ENCODE data around the gene CBFB.

Gene CBFB

GRCh38 chr16:67150047-67150832 is 121.3 kb downstream of the CBFB start:
- peak overlapping the region; percentile 75 for H3K4me3 ChIP-seq
- peak overlapping the region; percentile 87 to 91 for H3K27ac ChIP-seq
- peak; percentile 75 for DNase-seq (ENCODE audit: low spot score)
- TF ChIP-seq, protein P1, sequence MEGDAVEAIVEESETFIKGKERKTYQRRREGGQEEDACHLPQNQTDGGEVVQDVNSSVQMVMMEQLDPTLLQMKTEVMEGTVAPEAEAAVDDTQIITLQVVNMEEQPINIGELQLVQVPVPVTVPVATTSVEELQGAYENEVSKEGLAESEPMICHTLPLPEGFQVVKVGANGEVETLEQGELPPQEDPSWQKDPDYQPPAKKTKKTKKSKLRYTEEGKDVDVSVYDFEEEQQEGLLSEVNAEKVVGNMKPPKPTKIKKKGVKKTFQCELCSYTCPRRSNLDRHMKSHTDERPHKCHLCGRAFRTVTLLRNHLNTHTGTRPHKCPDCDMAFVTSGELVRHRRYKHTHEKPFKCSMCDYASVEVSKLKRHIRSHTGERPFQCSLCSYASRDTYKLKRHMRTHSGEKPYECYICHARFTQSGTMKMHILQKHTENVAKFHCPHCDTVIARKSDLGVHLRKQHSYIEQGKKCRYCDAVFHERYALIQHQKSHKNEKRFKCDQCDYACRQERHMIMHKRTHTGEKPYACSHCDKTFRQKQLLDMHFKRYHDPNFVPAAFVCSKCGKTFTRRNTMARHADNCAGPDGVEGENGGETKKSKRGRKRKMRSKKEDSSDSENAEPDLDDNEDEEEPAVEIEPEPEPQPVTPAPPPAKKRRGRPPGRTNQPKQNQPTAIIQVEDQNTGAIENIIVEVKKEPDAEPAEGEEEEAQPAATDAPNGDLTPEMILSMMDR (IDR thresholded peaks at IDR 0.05): no peak

Data from coronary artery (tissue), 2 donors.